Endodermal cell (in vitro differentiated cells): Measurements from ENCODE around the gene SEMA3A. TPM values are rescaled to one million over a fixed set of nuclear protein-coding genes. Genes with fewer than 3 reads are reported as not detected.

Experiments
- DNase-seq: peaks from one replicate; pipeline ENCODE4 v3.0.0-alpha.2; 2017
- H3K27ac ChIP-seq: 2 replicates; pipeline ENCODE4 v1.5.1; 2013; ENCODE audit warnings: mild to moderate bottlenecking, low read depth, low read length, moderate library complexity
- H3K27me3 ChIP-seq: 2 replicates; pipeline ENCODE4 v1.6.1; 2013; ENCODE audit warnings: mild to moderate bottlenecking, low read length, moderate library complexity; ENCODE audit not compliant: insufficient read depth, control insufficient read depth, poor library complexity, severe bottlenecking
- H3K36me3 ChIP-seq: 2 replicates; pipeline ENCODE4 v1.7.0; 2013; ENCODE audit warnings: mild to moderate bottlenecking, low read length, moderate library complexity; ENCODE audit not compliant: control insufficient read depth, insufficient read depth
- H3K4me1 ChIP-seq: one replicate; pipeline ENCODE4 v1.7.0; 2013; ENCODE audit warnings: low read length; ENCODE audit not compliant: control insufficient read depth, insufficient read depth
- H3K4me3 ChIP-seq: 2 replicates; pipeline ENCODE4 v1.5.1; 2013; ENCODE audit warnings: mild to moderate bottlenecking, low read length, moderate library complexity
- H3K9ac ChIP-seq: 2 replicates; pipeline ENCODE4 v1.6.1; 2013; ENCODE audit warnings: mild to moderate bottlenecking, low read length, moderate library complexity; ENCODE audit not compliant: poor library complexity, severe bottlenecking; ENCODE audit errors: extremely low read depth
- H3K9me3 ChIP-seq: 2 replicates; pipeline ENCODE4 v1.6.1; 2013; ENCODE audit warnings: mild to moderate bottlenecking, low read length, moderate library complexity; ENCODE audit not compliant: control insufficient read depth
- H3K27ac Mint-ChIP-seq: 2 replicates; pipeline ENCODE4 v1.8.0; 2020; ENCODE audit warnings: mixed read lengths
- H3K27me3 Mint-ChIP-seq: 2 replicates; pipeline ENCODE4 v1.8.0; 2021; ENCODE audit warnings: mild to moderate bottlenecking, mixed read lengths; ENCODE audit not compliant: insufficient read depth
- H3K36me3 Mint-ChIP-seq: 2 replicates; pipeline ENCODE4 v1.8.0; 2020; ENCODE audit warnings: low read depth, mixed read lengths
- H3K4me1 Mint-ChIP-seq: 2 replicates; pipeline ENCODE4 v1.8.0; 2020; ENCODE audit warnings: mixed read lengths
- H3K4me3 Mint-ChIP-seq: 2 replicates; pipeline ENCODE4 v1.8.0; 2020; ENCODE audit warnings: mild to moderate bottlenecking, moderate library complexity, mixed read lengths
- H3K9me3 Mint-ChIP-seq: 2 replicates; pipeline ENCODE4 v1.8.0; 2020; ENCODE audit warnings: mild to moderate bottlenecking, mixed read lengths
- CTCF ChIP-seq: fragments of 200-600 bp; sonication (generic); conservative IDR thresholded peaks from 2 replicates; pipeline ENCODE4 v1.5.0; 2021; ENCODE audit warnings: antibody characterized with exemption, mild to moderate bottlenecking
- WGBS, 2 experiments: methylation state at CpG; one replicate each; pipeline versions ENCODE4 v1.1.5 to v1.1.7; 2013; ENCODE audit warnings: missing lambda C conversion rate in 2 of 2, mixed read lengths in 1 of 2; ENCODE audit not compliant: insufficient coverage in 1 of 2, insufficient read length in 1 of 2; 5-methylcytosine and 5-hydroxymethylcytosine counted together
- total RNA-seq, 2 donors: library from RNA; stranded (reverse); fragmentation: NEBNext Ultra II Directional in 1 of 2; extraction: Animal tissue kit (Norgen Biotek cat#: 25700) in 1 of 2; gene quantifications; 2 replicates in 1 of 2; 3 replicates in 1 of 2; pipeline ENCODE4 v1.2.1, GENCODE V29; 2021

SEMA3A gene
- total RNA-seq, 2 donors from 2014 or later = 43.5 to 72.8 TPM

- no peak overlapping the region for H3K4me3 Mint-ChIP-seq
- peaks cover 51% of the 10 kb centered on the region for H3K4me1 Mint-ChIP-seq
These were observed 4.6 kb upstream of the SEMA3A start for GRCh38 chr7:84199216-84199615.

GRCh38 chr7:84196084-84196503, 1.5 kb upstream of the SEMA3A start:
- Histone ChIP-seq H3K27me3 (no peaks in the 10 kb centered on the region), H3K9ac (no peak overlapping the region), H3K4me1 (peaks cover 9% of the 10 kb centered on the region), H3K36me3 (no peaks in the 10 kb centered on the region), H3K9me3 (no peaks in the 10 kb centered on the region), H3K27ac (peak overlapping the region; percentile 4), H3K4me3 (peak overlapping the region; percentile 94)
- H3K27ac Mint-ChIP-seq = peak overlapping the region; percentile 65
- no peaks in the 10 kb centered on the region for H3K9me3 Mint-ChIP-seq
- H3K4me3 Mint-ChIP-seq = peak overlapping the region; percentile 86
- no peak for TF ChIP-seq CTCF
- no peaks in the 10 kb centered on the region for H3K36me3 Mint-ChIP-seq
- H3K4me1 Mint-ChIP-seq = peaks cover 43% of the 10 kb centered on the region
- DNase-seq = peak; percentile 57
- no peaks in the 10 kb centered on the region for H3K27me3 Mint-ChIP-seq
- 20% methylated on average over 2 of the region's 4 CpGs; no CpG with 5 or more reads in 1 of the 2 experiments for WGBS, 2 experiments

More at GRCh38 chr7:84199216-84199615, 4.6 kb upstream of the SEMA3A start:
- Histone ChIP-seq H3K9me3 (no peaks in the 10 kb centered on the region), H3K27ac (no peak overlapping the region), H3K9ac (no peak overlapping the region), H3K27me3 (no peaks in the 10 kb centered on the region), H3K36me3 (no peaks in the 10 kb centered on the region), H3K4me1 (peaks cover 21% of the 10 kb centered on the region), H3K4me3 (no peak overlapping the region)
- H3K27ac Mint-ChIP-seq = peak overlapping the region; percentile 38
- no peak for DNase-seq
- H3K9me3 Mint-ChIP-seq = no peaks in the 10 kb centered on the region
- no peaks in the 10 kb centered on the region for H3K27me3 Mint-ChIP-seq
- no peaks in the 10 kb centered on the region for H3K36me3 Mint-ChIP-seq
- no peak for TF ChIP-seq CTCF
- 47% methylated on average over 2 of the region's 2 CpGs; no CpG with 5 or more reads in 1 of the 2 experiments for WGBS, 2 experiments

- H3K27me3 Mint-ChIP-seq = no peaks in the 10 kb centered on the region
- peak overlapping the region; percentile 68 for H3K27ac ChIP-seq
- WGBS, 2 experiments = 28 to 40% methylated on average over 2 to 5 of the region's 6 CpGs
- no peaks in the 10 kb centered on the region for H3K9me3 ChIP-seq
- peak overlapping the region; percentile 86 for H3K4me3 Mint-ChIP-seq
- TF ChIP-seq CTCF = no peak
- H3K4me3 ChIP-seq = peak overlapping the region; percentile 94
- H3K9ac ChIP-seq = peak overlapping the region; percentile 56
- no peaks in the 10 kb centered on the region for H3K36me3 Mint-ChIP-seq
- no peaks in the 10 kb centered on the region for H3K9me3 Mint-ChIP-seq
- peak overlapping the region; percentile 54 for H3K27ac Mint-ChIP-seq
- DNase-seq = no peak
- no peaks in the 10 kb centered on the region for H3K36me3 ChIP-seq
- H3K27me3 ChIP-seq = no peaks in the 10 kb centered on the region
- H3K4me1 Mint-ChIP-seq = peaks cover 36% of the 10 kb centered on the region
- H3K4me1 ChIP-seq = peaks cover 6% of the 10 kb centered on the region
These were observed 889 bp upstream of the SEMA3A start for GRCh38 chr7:84195295-84196060.
